Neuronal stem cell (in vitro differentiated cells): Measurements from ENCODE around the gene LIG1.

Experiments
- DNase-seq: peaks from one replicate; pipeline ENCODE4 v3.0.0-alpha.2; 2013; ENCODE audit warnings: low spot score
- H2AFZ ChIP-seq: one replicate; pipeline ENCODE4 v1.6.1; 2013; ENCODE audit warnings: mild to moderate bottlenecking, low read length, inconsistent platforms
- H2AK5ac ChIP-seq: 2 replicates; pipeline ENCODE4 v1.6.1; 2013; ENCODE audit warnings: low read depth, mild to moderate bottlenecking, inconsistent platforms, low read length, moderate library complexity, mixed read lengths
- H2BK120ac ChIP-seq: 2 replicates; pipeline ENCODE4 v1.6.1; 2013; ENCODE audit warnings: low read depth, mild to moderate bottlenecking, inconsistent platforms, low read length, moderate library complexity, mixed read lengths
- H2BK12ac ChIP-seq: one replicate; pipeline ENCODE4 v1.6.1; 2013; ENCODE audit warnings: low read length, inconsistent platforms
- H2BK15ac ChIP-seq: 2 replicates; pipeline ENCODE4 v1.6.1; 2013; ENCODE audit warnings: mild to moderate bottlenecking, low read length, inconsistent platforms, mixed read lengths
- H2BK5ac ChIP-seq: one replicate; pipeline ENCODE4 v1.6.1; 2013; ENCODE audit warnings: inconsistent platforms, mild to moderate bottlenecking, low read length, moderate library complexity
- H3K14ac ChIP-seq: one replicate; pipeline ENCODE4 v1.6.1; 2013; ENCODE audit warnings: low read length, inconsistent platforms
- H3K18ac ChIP-seq: 2 replicates; pipeline ENCODE4 v1.6.1; 2013; ENCODE audit warnings: low read length, inconsistent platforms
- H3K23ac ChIP-seq: 2 replicates; pipeline ENCODE4 v1.6.1; 2013; ENCODE audit warnings: low read depth, mild to moderate bottlenecking, mixed read lengths, low read length, inconsistent platforms; ENCODE audit not compliant: poor library complexity
- H3K27ac ChIP-seq: replicated peaks from 3 replicates; pipeline ENCODE4 v1.5.1; 2013; ENCODE audit warnings: low read length, inconsistent platforms
- H3K27me3 ChIP-seq, 3 experiments: 2 replicates each; pipeline ENCODE4 v1.6.1; 2013; ENCODE audit warnings: low read length in 3 of 3, mild to moderate bottlenecking in 2 of 3, inconsistent platforms in 1 of 3, low read depth in 1 of 3, mixed read lengths in 1 of 3, moderate library complexity in 1 of 3; ENCODE audit not compliant: control insufficient read depth in 3 of 3, insufficient read depth in 3 of 3
- H3K36me3 ChIP-seq, 2 donors: replicated peaks in 1 of 2; 2 replicates each; pipeline ENCODE4 v1.6.1; 2013; ENCODE audit warnings: low read length in 2 of 2; ENCODE audit not compliant: control insufficient read depth in 2 of 2, insufficient read depth in 2 of 2
- H3K4ac ChIP-seq: 2 replicates; pipeline ENCODE4 v1.6.1; 2013; ENCODE audit warnings: inconsistent platforms, mild to moderate bottlenecking, low read length, moderate library complexity
- H3K4me1 ChIP-seq, 2 donors: 1 replicate in 1 of 2; 2 replicates in 1 of 2; pipeline ENCODE4 v1.6.1; 2013; ENCODE audit warnings: low read length in 2 of 2, low read depth in 1 of 2; ENCODE audit not compliant: control insufficient read depth in 2 of 2, insufficient read depth in 1 of 2
- H3K4me2 ChIP-seq: one replicate; pipeline ENCODE4 v1.6.1; 2013; ENCODE audit warnings: mild to moderate bottlenecking, low read length, inconsistent platforms; ENCODE audit not compliant: insufficient read depth, poor library complexity, severe bottlenecking
- H3K4me3 ChIP-seq, 2 donors: 2 replicates each; pipeline ENCODE4 v1.5.1; 2013; ENCODE audit warnings: low read length in 2 of 2, mild to moderate bottlenecking in 2 of 2, inconsistent platforms in 1 of 2, moderate library complexity in 1 of 2
- H3K79me1 ChIP-seq: one replicate; pipeline ENCODE4 v1.6.1; 2013; ENCODE audit warnings: low read depth, mild to moderate bottlenecking, inconsistent platforms, low read length, moderate library complexity
- H3K9ac ChIP-seq: one replicate; pipeline ENCODE4 v1.6.1; 2013; ENCODE audit warnings: mild to moderate bottlenecking, low read depth, low read length, inconsistent platforms; ENCODE audit not compliant: poor library complexity
- H3K9me3 ChIP-seq, 2 donors: replicated peaks in 1 of 2; 2 replicates each; pipeline versions ENCODE3 to v1.6.1; 2013; ENCODE audit warnings: low read length in 2 of 2, mild to moderate bottlenecking in 2 of 2, inconsistent platforms in 1 of 2, low read depth in 1 of 2, mixed read lengths in 1 of 2, moderate library complexity in 1 of 2; ENCODE audit not compliant: control insufficient read depth in 2 of 2, insufficient read depth in 1 of 2
- H4K8ac ChIP-seq: one replicate; pipeline ENCODE4 v1.6.1; 2013; ENCODE audit warnings: low read depth, mild to moderate bottlenecking, inconsistent platforms, low read length, moderate library complexity
- H4K91ac ChIP-seq: one replicate; pipeline ENCODE4 v1.6.1; 2013; ENCODE audit warnings: low read length, low read depth, mild to moderate bottlenecking, inconsistent platforms; ENCODE audit not compliant: poor library complexity
- WGBS, 2 donors: extraction: QIAGEN DNeasy Blood & Tissue Kit; methylation state at CpG; one replicate each; pipeline ENCODE4 v1.1.7; 2013; ENCODE audit warnings: missing lambda C conversion rate in 2 of 2, mixed read lengths in 1 of 2; ENCODE audit not compliant: insufficient read length in 2 of 2, insufficient replicate concordance in 1 of 2; ENCODE audit errors: extremely low coverage in 2 of 2; 5-methylcytosine and 5-hydroxymethylcytosine counted together

LIG1 gene

GRCh38 chr19:48120505-48120904 is 49.6 kb downstream of the LIG1 start:
- no peak overlapping the region for H2AK5ac ChIP-seq
- H3K9me3 ChIP-seq: peaks cover 0 to 2% of the 10 kb centered on the region in 2 donors
- H3K4ac ChIP-seq: no peak overlapping the region
- no peak overlapping the region for H3K27ac ChIP-seq
- no peak overlapping the region for H2AFZ ChIP-seq
- no peak overlapping the region for H3K9ac ChIP-seq
- H4K91ac ChIP-seq: no peak overlapping the region
- H2BK5ac ChIP-seq: no peak overlapping the region
- H4K8ac ChIP-seq: no peak overlapping the region
- H3K23ac ChIP-seq: no peak overlapping the region
- H3K18ac ChIP-seq: no peak overlapping the region
- H3K27me3 ChIP-seq: no peaks in the 10 kb centered on the region
- no peak overlapping the region for H2BK15ac ChIP-seq
- H3K4me3 ChIP-seq: no peak overlapping the region
- H3K4me2 ChIP-seq: no peak overlapping the region
- H2BK120ac ChIP-seq: no peak overlapping the region
- H3K36me3 ChIP-seq: peaks cover 39 to 93% of the 10 kb centered on the region in 2 donors
- WGBS, 2 donors: no CpG with 5 or more reads among the region's 2 CpGs
- H2BK12ac ChIP-seq: no peak overlapping the region
- no peaks in the 10 kb centered on the region for H3K79me1 ChIP-seq
- H3K14ac ChIP-seq: no peak overlapping the region
- no peak for DNase-seq
- H3K4me1 ChIP-seq: peaks cover 4 to 7% of the 10 kb centered on the region in 2 donors

- no peak overlapping the region for H3K14ac ChIP-seq
- no peak overlapping the region for H2BK15ac ChIP-seq
- no peak overlapping the region for H3K23ac ChIP-seq
- no peak overlapping the region for H3K4me2 ChIP-seq
- DNase-seq: no peak
- no peak overlapping the region for H2BK120ac ChIP-seq
- no peak overlapping the region for H3K4me3 ChIP-seq
- no peak overlapping the region for H4K91ac ChIP-seq
- no peaks in the 10 kb centered on the region for H3K27me3 ChIP-seq
- H4K8ac ChIP-seq: no peak overlapping the region
- no peak overlapping the region for H3K9ac ChIP-seq
- no peak overlapping the region for H3K18ac ChIP-seq
- H3K79me1 ChIP-seq: no peaks in the 10 kb centered on the region
- no peak overlapping the region for H3K27ac ChIP-seq
- no peak overlapping the region for H2AK5ac ChIP-seq
- peaks cover 0 to 2% of the 10 kb centered on the region in 2 donors for H3K9me3 ChIP-seq
- no peak overlapping the region for H3K4ac ChIP-seq
- H3K4me1 ChIP-seq: peaks cover 0 to 2% of the 10 kb centered on the region in 2 donors
- peaks cover 41 to 83% of the 10 kb centered on the region in 2 donors for H3K36me3 ChIP-seq
- WGBS, 2 donors: no CpG with 5 or more reads among the region's 11 CpGs
- H2BK12ac ChIP-seq: no peak overlapping the region
- no peak overlapping the region for H2AFZ ChIP-seq
- no peak overlapping the region for H2BK5ac ChIP-seq
Measured at GRCh38 chr19:48118131-48118517, 52.0 kb downstream of the LIG1 start.

GRCh38 chr19:48117515-48118130 is 52.5 kb downstream of the LIG1 start:
- H2AK5ac ChIP-seq: no peak overlapping the region
- H2BK15ac ChIP-seq: no peak overlapping the region
- H3K4me3 ChIP-seq: peak overlapping the region in 1 of 2 donors; percentile 42
- H2BK5ac ChIP-seq: no peak overlapping the region
- H3K4me2 ChIP-seq: no peak overlapping the region
- no peak overlapping the region for H3K18ac ChIP-seq
- H3K79me1 ChIP-seq: no peaks in the 10 kb centered on the region
- H3K4ac ChIP-seq: no peak overlapping the region
- H3K23ac ChIP-seq: no peak overlapping the region
- no peak overlapping the region for H2BK120ac ChIP-seq
- peaks cover 0 to 2% of the 10 kb centered on the region in 2 donors for H3K9me3 ChIP-seq
- H4K8ac ChIP-seq: no peak overlapping the region
- peaks cover 0 to 2% of the 10 kb centered on the region in 2 donors for H3K4me1 ChIP-seq
- no peak overlapping the region for H3K27ac ChIP-seq
- no peak for DNase-seq
- H4K91ac ChIP-seq: no peak overlapping the region
- H2BK12ac ChIP-seq: no peak overlapping the region
- WGBS, 2 donors: no CpG with 5 or more reads among the region's 12 CpGs
- peaks cover 37 to 78% of the 10 kb centered on the region in 2 donors for H3K36me3 ChIP-seq
- no peak overlapping the region for H2AFZ ChIP-seq
- no peaks in the 10 kb centered on the region for H3K27me3 ChIP-seq
- H3K14ac ChIP-seq: no peak overlapping the region
- no peak overlapping the region for H3K9ac ChIP-seq

- no peak overlapping the region for H2BK5ac ChIP-seq
- H2BK15ac ChIP-seq: no peak overlapping the region
- no peaks in the 10 kb centered on the region for H3K79me1 ChIP-seq
- H3K9ac ChIP-seq: no peak overlapping the region
- H3K4me1 ChIP-seq: peaks cover 0 to 1% of the 10 kb centered on the region in 2 donors
- H2AK5ac ChIP-seq: no peak overlapping the region
- H3K36me3 ChIP-seq: peaks cover 15 to 38% of the 10 kb centered on the region in 2 donors
- no CpG with 5 or more reads among the region's 16 CpGs for WGBS, 2 donors
- H4K91ac ChIP-seq: no peak overlapping the region
- no peak overlapping the region for H3K18ac ChIP-seq
- no peak overlapping the region for H4K8ac ChIP-seq
- H3K14ac ChIP-seq: no peak overlapping the region
- no peak overlapping the region for H3K4ac ChIP-seq
- no peak overlapping the region for H2BK120ac ChIP-seq
- H2BK12ac ChIP-seq: no peak overlapping the region
- H3K4me3 ChIP-seq: no peak overlapping the region
- H3K27ac ChIP-seq: no peak overlapping the region
- H2AFZ ChIP-seq: no peak overlapping the region
- H3K9me3 ChIP-seq: no peaks in the 10 kb centered on the region
- H3K23ac ChIP-seq: no peak overlapping the region
- no peaks in the 10 kb centered on the region for H3K27me3 ChIP-seq
- DNase-seq: no peak
- H3K4me2 ChIP-seq: no peak overlapping the region
Measured at GRCh38 chr19:48113190-48113917, 56.8 kb downstream of the LIG1 start.
